DOHH2 (cell line): ENCODE measurements around the gene BATF3.

Experiments used
- EZH2phosphoT487 ChIP-seq: fragments of 200-600 bp; sonication (generic); IDR thresholded peaks from 2 replicates; pipeline ENCODE4 v1.6.1; 2017; ENCODE audit warnings: borderline replicate concordance, mild to moderate bottlenecking, antibody characterized with exemption, low read length, moderate library complexity, mixed read lengths
- TF ChIP-seq, protein P1 (sequence below): fragments of 200-600 bp; sonication (generic); IDR thresholded peaks from one replicate; pipeline ENCODE4 v1.5.1; 2014; ENCODE audit warnings: antibody characterized with exemption, mild to moderate bottlenecking, low read depth, low read length; ENCODE audit not compliant: poor library complexity, severe bottlenecking

DNA sequence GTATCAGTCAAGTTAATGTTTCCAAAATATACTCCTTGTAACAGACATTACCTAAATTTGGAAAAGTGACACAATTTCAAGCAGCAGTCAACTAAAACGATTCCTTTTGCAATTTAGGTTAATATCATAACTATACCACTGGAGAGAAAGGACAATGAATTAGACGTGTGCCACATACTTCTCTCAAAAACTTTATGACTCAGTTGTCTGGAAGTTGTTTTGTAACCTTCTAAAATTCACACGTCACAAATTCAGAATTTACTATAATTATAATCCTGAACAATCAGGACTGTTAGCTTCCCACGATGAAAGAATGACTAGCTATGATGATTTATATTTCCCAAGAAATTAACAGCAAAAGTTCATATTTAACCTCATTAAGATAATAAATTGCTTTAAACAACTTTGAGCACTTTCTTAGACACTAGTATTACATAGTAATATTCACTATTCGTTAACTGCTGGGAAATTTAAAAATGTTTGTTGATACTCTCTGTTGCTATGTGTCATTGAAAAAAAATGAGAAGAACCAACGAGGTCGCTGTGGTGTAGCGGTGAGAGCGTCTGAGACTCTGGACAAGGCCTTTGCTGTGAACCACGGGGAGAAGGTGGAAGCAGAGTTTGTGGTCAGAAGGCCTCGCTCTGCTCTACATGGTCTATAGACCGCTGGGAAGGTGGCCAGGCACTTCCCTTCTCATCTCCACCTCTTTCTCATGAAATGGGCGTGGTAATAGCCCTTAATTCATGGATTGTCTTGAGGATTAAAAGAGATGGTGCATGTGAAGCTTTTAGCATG lies 27.9 kb upstream of the BATF3 start:
- TF ChIP-seq, protein P1, sequence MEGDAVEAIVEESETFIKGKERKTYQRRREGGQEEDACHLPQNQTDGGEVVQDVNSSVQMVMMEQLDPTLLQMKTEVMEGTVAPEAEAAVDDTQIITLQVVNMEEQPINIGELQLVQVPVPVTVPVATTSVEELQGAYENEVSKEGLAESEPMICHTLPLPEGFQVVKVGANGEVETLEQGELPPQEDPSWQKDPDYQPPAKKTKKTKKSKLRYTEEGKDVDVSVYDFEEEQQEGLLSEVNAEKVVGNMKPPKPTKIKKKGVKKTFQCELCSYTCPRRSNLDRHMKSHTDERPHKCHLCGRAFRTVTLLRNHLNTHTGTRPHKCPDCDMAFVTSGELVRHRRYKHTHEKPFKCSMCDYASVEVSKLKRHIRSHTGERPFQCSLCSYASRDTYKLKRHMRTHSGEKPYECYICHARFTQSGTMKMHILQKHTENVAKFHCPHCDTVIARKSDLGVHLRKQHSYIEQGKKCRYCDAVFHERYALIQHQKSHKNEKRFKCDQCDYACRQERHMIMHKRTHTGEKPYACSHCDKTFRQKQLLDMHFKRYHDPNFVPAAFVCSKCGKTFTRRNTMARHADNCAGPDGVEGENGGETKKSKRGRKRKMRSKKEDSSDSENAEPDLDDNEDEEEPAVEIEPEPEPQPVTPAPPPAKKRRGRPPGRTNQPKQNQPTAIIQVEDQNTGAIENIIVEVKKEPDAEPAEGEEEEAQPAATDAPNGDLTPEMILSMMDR = no peak
- TF ChIP-seq EZH2phosphoT487 = no peak
